HG02798 (cell line): ENCODE measurements around the gene EPB41L2.
"Not testable (repeated sequence)": the region's sequence is repeated elsewhere in the genome, so short reads cannot be mapped to it uniquely, and the experiment has no call there.

Experiments used
- ATAC-seq: cut with Tn5 transposase; IDR thresholded peaks from one replicate; pipeline ENCODE4 v1.9.1; 2021; ENCODE audit warnings: mild to moderate bottlenecking; ENCODE audit not compliant: unreplicated experiment, poor library complexity

The EPB41L2 gene

GRCh38 chr6:130962966-130963365 lies 100.1 kb downstream of the EPB41L2 start:
- ATAC-seq = no peak

- peak; percentile 36 for ATAC-seq
These were observed 101.9 kb downstream of the EPB41L2 start for GRCh38 chr6:130961148-130961547.

GRCh38 chr6:130959951-130960350 lies 103.1 kb downstream of the EPB41L2 start:
- no peak for ATAC-seq

GRCh38 chr6:130958468-130958867 lies 104.6 kb downstream of the EPB41L2 start:
- no peak for ATAC-seq

GRCh38 chr6:130955755-130956154 lies 107.3 kb downstream of the EPB41L2 start:
- ATAC-seq = no peak

- ATAC-seq = no peak
These were observed 113.5 kb downstream of the EPB41L2 start for GRCh38 chr6:130949553-130949952.

- ATAC-seq = no peak
These were observed 115.6 kb downstream of the EPB41L2 start for GRCh38 chr6:130947464-130947863.

GRCh38 chr6:130946076-130946475 lies 117.0 kb downstream of the EPB41L2 start:
- no peak for ATAC-seq

- peak; percentile 42 for ATAC-seq
These were observed 117.6 kb downstream of the EPB41L2 start for GRCh38 chr6:130945401-130945919.

- ATAC-seq = no peak
These were observed 118.6 kb downstream of the EPB41L2 start for GRCh38 chr6:130944486-130944885.

- no peak for ATAC-seq
These were observed 119.3 kb downstream of the EPB41L2 start for GRCh38 chr6:130943738-130944137.

- not testable (repeated sequence) for ATAC-seq
These were observed 120.3 kb downstream of the EPB41L2 start for GRCh38 chr6:130942752-130943151.

GRCh38 chr6:130937942-130938604 lies 125.0 kb downstream of the EPB41L2 start:
- ATAC-seq = no peak

GRCh38 chr6:130936933-130937332 lies 126.1 kb downstream of the EPB41L2 start:
- no peak for ATAC-seq

GRCh38 chr6:130935978-130936377 lies 127.1 kb downstream of the EPB41L2 start:
- no peak for ATAC-seq

- no peak for ATAC-seq
These were observed 128.0 kb downstream of the EPB41L2 start for GRCh38 chr6:130934848-130935585.

GRCh38 chr6:130933712-130934200 lies 129.3 kb downstream of the EPB41L2 start:
- ATAC-seq = no peak

GRCh38 chr6:130932921-130933320 lies 130.1 kb downstream of the EPB41L2 start:
- ATAC-seq = no peak

- ATAC-seq = no peak
These were observed 130.6 kb downstream of the EPB41L2 start for GRCh38 chr6:130932438-130932837.

- ATAC-seq = no peak
These were observed 131.4 kb downstream of the EPB41L2 start for GRCh38 chr6:130931683-130932082.

- ATAC-seq = no peak
These were observed 133.9 kb downstream of the EPB41L2 start for GRCh38 chr6:130929036-130929678.
